Measurements from ENCODE around the gene TYW3. TPM values are rescaled to one million over a fixed set of nuclear protein-coding genes. Genes with fewer than 3 reads are reported as not detected.

Gene TYW3
- total and polyA plus RNA-seq, 4 donors, result 6.2 to 13.1 (median 8.3) TPM

GRCh38 chr1:74777525-74777924 is 44.6 kb downstream of the TYW3 start:
- H3K27me3 ChIP-seq (ENCODE audit: control insufficient read depth in 4 of 4, insufficient read depth in 4 of 4, low read length in 3 of 4), result no peaks in the 10 kb centered on the region
- 97% methylated on average over 1 of the region's 1 CpG for WGBS

GRCh38 chr1:74779750-74780149 is 46.8 kb downstream of the TYW3 start:
- no peaks in the 10 kb centered on the region for H3K9me3 ChIP-seq (ENCODE audit: control insufficient read depth in 4 of 4, low read length in 3 of 4)
- H3K36me3 ChIP-seq (ENCODE audit: control insufficient read depth in 4 of 4, insufficient read depth in 3 of 4, low read depth in 1 of 4, low read length in 3 of 4), result no peaks in the 10 kb centered on the region
- TF ChIP-seq HNF4A (conservative IDR thresholded peaks at IDR 0.05) (no peak), GABPA (IDR thresholded peaks at IDR 0.05 in 1 of 2, conservative IDR thresholded peaks at IDR 0.05 in 1 of 2) (no peak), FOXA1 (IDR thresholded peaks at IDR 0.05) (no peak), MAX (IDR thresholded peaks at IDR 0.05) (no peak), RXRA (IDR thresholded peaks at IDR 0.05) (no peak), FOXA2 (IDR thresholded peaks at IDR 0.05) (no peak), SP1 (IDR thresholded peaks at IDR 0.05) (no peak), NR2F2 (IDR thresholded peaks at IDR 0.05) (no peak)
- H3K27me3 ChIP-seq (ENCODE audit: control insufficient read depth in 4 of 4, insufficient read depth in 4 of 4, low read length in 3 of 4), result peaks cover 0 to 6% (median 2%) of the 10 kb centered on the region in 4 donors
- H3K4me1 ChIP-seq (ENCODE audit: control insufficient read depth in 4 of 4, insufficient read depth in 4 of 4, low read length in 3 of 4), result no peaks in the 10 kb centered on the region
- H3K4me3 ChIP-seq (ENCODE audit: low read depth in 1 of 3, low read length in 3 of 3), result no peak overlapping the region
- H3K9ac ChIP-seq (ENCODE audit: low read depth in 1 of 2, low read length in 2 of 2), result no peak overlapping the region
- H3K27ac ChIP-seq (ENCODE audit: low read depth in 1 of 2, low read length in 2 of 2), result no peak overlapping the region
- no peak for DNase-seq (ENCODE audit: low spot score)

More at GRCh38 chr1:74777525-74777924, 44.6 kb downstream of the TYW3 start:
- no peak overlapping the region for H3K9ac ChIP-seq (ENCODE audit: low read depth in 1 of 2, low read length in 2 of 2)
- H3K4me3 ChIP-seq (ENCODE audit: low read depth in 1 of 3, low read length in 3 of 3), result no peak overlapping the region
- no peaks in the 10 kb centered on the region for H3K9me3 ChIP-seq (ENCODE audit: control insufficient read depth in 4 of 4, low read length in 3 of 4)
- no peak overlapping the region for H3K27ac ChIP-seq (ENCODE audit: low read depth in 1 of 2, low read length in 2 of 2)
- no peak for TF ChIP-seq CTCF (IDR thresholded peaks at IDR 0.05; ENCODE audit: low read depth, low read length, missing input control)
- TF ChIP-seq RXRA (IDR thresholded peaks at IDR 0.05), result no peak
- TF ChIP-seq EGR1 (IDR thresholded peaks at IDR 0.05; ENCODE audit: low read depth in 2 of 2), result no peak
- TF ChIP-seq FOXA1 (IDR thresholded peaks at IDR 0.05), result no peak
- TF ChIP-seq FOXA2 (IDR thresholded peaks at IDR 0.05), result no peak
- TF ChIP-seq REST (IDR thresholded peaks at IDR 0.05), result no peak
- no peak for TF ChIP-seq SP1 (IDR thresholded peaks at IDR 0.05)
- H3K4me1 ChIP-seq (ENCODE audit: control insufficient read depth in 4 of 4, insufficient read depth in 4 of 4, low read length in 3 of 4), result no peaks in the 10 kb centered on the region
- DNase-seq (ENCODE audit: low spot score), result no peak
- no peaks in the 10 kb centered on the region for H3K36me3 ChIP-seq (ENCODE audit: control insufficient read depth in 4 of 4, insufficient read depth in 3 of 4, low read depth in 1 of 4, low read length in 3 of 4)

- no peaks in the 10 kb centered on the region for H3K36me3 ChIP-seq (ENCODE audit: control insufficient read depth in 4 of 4, insufficient read depth in 3 of 4, low read depth in 1 of 4, low read length in 3 of 4)
- TF ChIP-seq ZBTB33 (IDR thresholded peaks at IDR 0.05) (no peak), FOXA1 (IDR thresholded peaks at IDR 0.05) (no peak), SP1 (IDR thresholded peaks at IDR 0.05) (no peak), CTCF (IDR thresholded peaks at IDR 0.05; ENCODE audit: low read depth, low read length, missing input control) (no peak), NR2F2 (IDR thresholded peaks at IDR 0.05) (no peak), FOXA2 (IDR thresholded peaks at IDR 0.05) (no peak)
- H3K27me3 ChIP-seq (ENCODE audit: control insufficient read depth in 4 of 4, insufficient read depth in 4 of 4, low read length in 3 of 4), result peaks cover 0 to 6% (median 2%) of the 10 kb centered on the region in 4 donors
- WGBS, result 46% methylated on average over 2 of the region's 2 CpGs
- no peak for DNase-seq (ENCODE audit: low spot score)
- no peak overlapping the region for H3K4me3 ChIP-seq (ENCODE audit: low read depth in 1 of 3, low read length in 3 of 3)
- no peak overlapping the region for H3K27ac ChIP-seq (ENCODE audit: low read depth in 1 of 2, low read length in 2 of 2)
- H3K9ac ChIP-seq (ENCODE audit: low read depth in 1 of 2, low read length in 2 of 2), result no peak overlapping the region
- no peaks in the 10 kb centered on the region for H3K9me3 ChIP-seq (ENCODE audit: control insufficient read depth in 4 of 4, low read length in 3 of 4)
- no peaks in the 10 kb centered on the region for H3K4me1 ChIP-seq (ENCODE audit: control insufficient read depth in 4 of 4, insufficient read depth in 4 of 4, low read length in 3 of 4)
These were observed 47.6 kb downstream of the TYW3 start for GRCh38 chr1:74780594-74780993.

All from liver (tissue), 9 donors.